Left lung (tissue), 10 donors: ENCODE results near the gene PARD6B. TPM values are rescaled to one million over a fixed set of nuclear protein-coding genes. Genes with fewer than 3 reads are reported as not detected.

ENCODE experiments used
- ATAC-seq: fragments of 200-7000 bp; cut with Tn5 transposase; one replicate; pipeline ENCODE4 v1.9.1; 2020; ENCODE audit warnings: moderate library complexity
- DNase-seq, 4 donors: peaks; one replicate each; pipeline ENCODE4 v3.0.0-alpha.2; 2013 to 2020
- H3K27ac ChIP-seq, 2 donors: fragments of 200-600 bp; sonication (generic) in 1 of 2; one replicate each; pipeline versions ENCODE4 v1.5.0 to v1.8.0; 2020 to 2021
- H3K27me3 ChIP-seq, 2 donors: fragments of 200-600 bp; sonication (generic) in 1 of 2; one replicate each; pipeline versions ENCODE4 v1.5.0 to v1.8.0; 2020 to 2021
- H3K36me3 ChIP-seq, 2 donors: fragments of 200-600 bp; sonication (generic) in 1 of 2; one replicate each; pipeline versions ENCODE4 v1.5.0 to v1.8.0; 2020 to 2021
- H3K4me1 ChIP-seq, 2 donors: fragments of 200-600 bp; one replicate each; pipeline ENCODE4 v1.8.0; 2021
- H3K4me3 ChIP-seq, 2 donors: fragments of 200-600 bp; sonication (generic) in 1 of 2; one replicate each; pipeline versions ENCODE4 v1.5.0 to v1.8.0; 2020 to 2021; ENCODE audit warnings: mild to moderate bottlenecking in 1 of 2
- H3K9me3 ChIP-seq, 2 donors: fragments of 200-600 bp; sonication (generic) in 1 of 2; one replicate each; pipeline versions ENCODE4 v1.5.0 to v1.8.0; 2020 to 2021
- CTCF ChIP-seq, 2 donors: fragments of 200-600 bp; sonication (generic) in 1 of 2; IDR thresholded peaks; one replicate each; pipeline versions ENCODE4 v1.5.0 to v1.8.0; 2021; ENCODE audit warnings: antibody characterized with exemption in 2 of 2
- intact Hi-C, 2 donors: fragments of 100-400 bp; cut with DNase I; formaldehyde crosslinking; loops; one replicate each; pipeline versions ENCODE4 v1.11.2 to v1.14.2; 2022
- polyA plus RNA-seq, 6 donors: library from polyadenylated mRNA; unstranded; fragments of 120-200 nt; gene quantifications; one replicate each; pipeline ENCODE4 v1.2.1, GENCODE V29; 2013; ENCODE audit not compliant: insufficient read length in 6 of 6
- total RNA-seq, 2 donors: library from RNA; stranded (reverse); fragmentation: NEBNext Ultra II Directional; extraction: Animal tissue kit (Norgen Biotek cat#: 25700); gene quantifications; one replicate each; pipeline ENCODE4 v1.2.1, GENCODE V29; 2021
- donor health status: DM: no; HTN: yes; CAD: no.
- donor health status: DM: no; HTN: no; CAD: no.

PARD6B gene
- total and polyA plus RNA-seq, 8 donors = 5.1 to 37.3 (median 7.5) TPM

DNA sequence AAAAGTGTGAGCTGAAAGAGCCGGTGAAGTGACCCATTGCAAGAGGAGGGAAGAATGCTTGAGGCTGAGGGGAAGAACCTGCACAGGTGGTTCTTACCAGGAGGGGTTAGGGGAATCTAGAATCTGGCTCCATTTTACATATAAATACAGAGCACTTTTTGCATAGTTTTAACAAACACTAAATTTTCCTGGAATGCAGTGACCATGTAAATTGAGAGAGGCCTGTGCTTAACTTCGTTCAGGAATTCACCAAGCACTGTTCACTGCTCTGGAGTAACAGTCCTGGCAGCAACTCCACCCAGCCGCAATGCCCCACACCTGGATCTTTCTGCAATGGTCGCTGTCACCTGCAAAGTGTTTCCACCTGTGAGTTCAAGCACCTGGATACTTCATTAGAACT is 26.9 kb upstream of the PARD6B start:
- intact Hi-C loops = no loop called here

DNA sequence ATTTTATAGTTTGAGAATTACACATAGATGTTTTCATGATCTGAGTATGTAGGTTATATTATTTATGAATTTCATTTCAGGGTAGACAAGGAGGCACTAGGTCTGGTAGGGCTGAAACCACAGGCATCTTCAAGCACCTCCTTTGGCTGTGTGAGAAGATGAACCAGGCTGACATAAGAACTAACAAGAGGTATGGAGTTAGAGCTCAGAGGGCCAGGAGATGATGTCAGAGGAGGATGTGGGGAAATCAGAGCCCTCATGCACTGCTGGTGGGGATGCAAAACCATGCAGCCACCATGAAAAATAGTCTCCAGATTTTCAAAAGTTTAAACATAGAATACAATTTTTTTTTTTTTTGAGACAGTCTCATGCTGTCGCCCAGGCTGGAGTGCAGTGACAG is 26.4 kb upstream of the PARD6B start:
- Histone ChIP-seq H3K27me3 (no peaks in the 10 kb centered on the region), H3K9me3 (no peaks in the 10 kb centered on the region), H3K4me3 (no peak overlapping the region), H3K27ac (no peak overlapping the region), H3K36me3 (no peaks in the 10 kb centered on the region), H3K4me1 (no peaks in the 10 kb centered on the region)
- ATAC-seq (peak; percentile 64), DNase-seq (no peak)
- no peak for TF ChIP-seq CTCF (IDR thresholded peaks at IDR 0.05)
- intact Hi-C loops = no loop called here

More for the DNA sequence above, 26.9 kb upstream of the PARD6B start:
- Histone ChIP-seq H3K4me3 (no peak overlapping the region), H3K27me3 (no peaks in the 10 kb centered on the region), H3K36me3 (no peaks in the 10 kb centered on the region), H3K9me3 (no peaks in the 10 kb centered on the region), H3K27ac (no peak overlapping the region), H3K4me1 (no peaks in the 10 kb centered on the region)
- DNase-seq (no peak), ATAC-seq (peak; percentile 62)
- TF ChIP-seq CTCF (IDR thresholded peaks at IDR 0.05) = no peak

DNA sequence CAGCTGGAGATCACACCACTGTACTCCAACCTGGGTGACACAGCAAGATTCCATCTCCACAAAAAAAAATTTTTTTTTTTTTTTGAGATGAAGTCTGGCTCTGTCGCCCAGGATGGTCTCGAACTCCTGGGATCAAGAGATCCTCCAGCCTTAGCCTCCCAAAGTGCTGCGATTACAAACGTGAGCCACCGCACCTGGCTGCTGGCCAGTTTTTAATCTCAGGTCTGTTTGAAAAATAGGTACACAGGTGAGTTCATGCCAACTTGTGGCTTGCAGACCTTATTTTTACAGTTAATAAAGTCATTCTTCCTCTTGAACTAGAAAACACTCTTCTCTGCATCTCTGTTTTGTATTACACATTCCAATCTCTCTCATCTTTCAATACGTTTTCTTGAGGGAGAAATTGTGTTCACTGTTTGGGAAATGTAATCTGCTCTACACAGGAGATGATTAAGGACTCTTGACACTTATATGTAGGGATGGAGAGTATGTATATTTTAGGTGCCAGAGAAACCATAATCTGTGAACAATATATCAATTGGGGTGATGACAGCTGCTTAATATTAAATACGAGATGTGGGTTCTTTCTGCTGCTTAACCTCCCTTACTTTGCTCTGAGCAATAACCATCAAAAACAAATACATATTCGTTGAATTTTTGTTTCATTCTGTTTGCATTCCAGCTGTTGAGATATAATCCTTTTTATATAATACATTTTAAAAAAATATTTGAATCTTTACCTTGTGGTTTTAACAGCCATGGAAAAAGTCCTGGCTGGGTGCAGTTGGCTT is 22.3 kb upstream of the PARD6B start:
- H3K4me1 ChIP-seq = peaks cover 0 to 13% of the 10 kb centered on the region in 2 donors
- H3K27ac ChIP-seq = no peak overlapping the region
- intact Hi-C loops = no loop called here
- no peaks in the 10 kb centered on the region for H3K27me3 ChIP-seq
- H3K9me3 ChIP-seq = no peaks in the 10 kb centered on the region
- TF ChIP-seq CTCF (IDR thresholded peaks at IDR 0.05) = no peak
- DNase-seq (no peak), ATAC-seq (no peak)
- H3K36me3 ChIP-seq = no peaks in the 10 kb centered on the region
- H3K4me3 ChIP-seq = no peak overlapping the region

- intact Hi-C loops = no loop called here
- ATAC-seq = no peak
Observed at GRCh38 chr20:50709636-50709973, 21.8 kb upstream of the PARD6B start.

More at GRCh38 chr20:50709636-50709973, 21.8 kb upstream of the PARD6B start:
- H3K36me3 ChIP-seq = no peaks in the 10 kb centered on the region
- H3K4me3 ChIP-seq = no peak overlapping the region
- TF ChIP-seq CTCF (IDR thresholded peaks at IDR 0.05) = no peak
- H3K9me3 ChIP-seq = no peaks in the 10 kb centered on the region
- peaks cover 0 to 13% of the 10 kb centered on the region in 2 donors for H3K4me1 ChIP-seq
- H3K27me3 ChIP-seq = no peaks in the 10 kb centered on the region
- no peak for DNase-seq
- no peak overlapping the region for H3K27ac ChIP-seq
